NCI-H82 (cell line): Measurements from ENCODE around the gene MITF.

Experiments
- DNase-seq: peaks from one replicate; lab custom pipeline; 2025; lab: John Stamatoyannopoulos, UW

Gene MITF

DNA sequence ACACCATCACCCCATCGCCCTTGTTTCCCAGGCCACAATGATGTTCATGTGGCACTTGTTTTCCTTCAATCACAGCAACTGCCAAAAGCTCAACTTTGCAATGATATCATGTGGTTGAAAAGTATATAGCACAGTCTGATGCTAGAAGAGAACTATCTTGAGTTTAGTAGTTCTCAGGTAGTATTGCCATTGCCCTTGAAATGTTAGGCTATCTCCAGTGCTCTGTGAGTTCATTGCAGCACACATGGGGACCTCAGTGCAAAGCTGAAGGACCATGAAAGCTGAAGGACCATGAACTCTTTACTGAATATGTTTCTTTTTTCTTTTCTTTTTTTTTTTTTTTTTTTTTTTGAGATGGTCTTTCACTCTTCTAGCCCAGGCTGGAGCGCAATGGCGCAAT, 224.4 kb downstream of the MITF start:
- DNase-seq: no peak

DNA sequence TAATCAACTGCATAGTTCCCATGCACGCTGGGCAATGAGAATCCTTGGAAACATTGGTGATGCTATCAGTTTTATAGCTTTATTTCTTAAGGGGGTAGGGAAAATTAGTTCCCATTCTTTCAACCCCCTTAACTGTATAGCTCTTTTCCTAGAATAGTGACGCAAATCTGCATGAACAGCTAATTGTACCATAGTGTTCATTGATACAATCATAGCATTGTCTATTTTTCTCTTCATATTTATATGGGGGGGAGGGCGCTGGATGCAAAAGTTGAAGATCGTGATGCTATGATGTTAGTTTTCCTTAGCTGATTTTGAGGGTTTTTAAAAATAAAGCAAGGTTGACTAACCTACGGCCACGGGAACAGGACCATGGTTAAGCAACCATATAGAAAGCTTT, 227.9 kb downstream of the MITF start:
- DNase-seq: no peak

DNA sequence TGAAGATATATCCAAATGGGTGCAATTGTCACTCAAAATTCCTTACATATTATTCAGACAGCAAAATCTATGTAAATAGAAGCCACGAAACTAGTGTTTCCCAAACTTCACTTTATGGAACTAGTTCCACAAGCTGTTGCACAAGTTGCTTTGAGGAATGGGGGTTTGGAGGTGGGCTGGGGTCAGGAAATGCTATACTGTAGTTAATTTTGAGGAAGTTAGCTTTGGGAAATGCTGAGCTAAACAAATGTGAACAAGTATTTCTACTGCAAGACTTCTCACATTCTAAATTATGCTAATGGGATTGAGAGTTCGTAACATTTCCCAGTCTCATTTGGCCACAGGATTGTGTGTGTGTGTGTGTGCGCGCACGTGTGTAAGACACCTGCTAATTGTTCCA, 231.6 kb downstream of the MITF start:
- no peak for DNase-seq

DNA sequence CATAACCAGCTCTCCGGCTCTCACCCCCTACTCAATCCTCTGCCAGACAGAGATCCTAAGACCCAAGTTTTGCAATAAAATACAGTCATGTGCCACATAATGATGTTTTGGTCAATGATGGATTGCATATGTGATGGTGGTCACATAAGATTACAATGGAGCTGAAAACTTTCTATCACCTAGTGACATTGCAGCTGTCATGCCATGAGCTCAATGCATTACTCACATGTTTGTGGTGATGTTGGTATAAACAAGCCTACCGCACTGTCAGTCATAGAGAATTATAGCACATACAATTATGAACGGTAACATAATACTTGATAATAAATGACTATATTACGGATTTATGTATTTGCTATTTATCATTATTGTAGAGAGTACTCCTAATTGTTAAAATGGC, 233.4 kb downstream of the MITF start:
- DNase-seq: no peak

DNA sequence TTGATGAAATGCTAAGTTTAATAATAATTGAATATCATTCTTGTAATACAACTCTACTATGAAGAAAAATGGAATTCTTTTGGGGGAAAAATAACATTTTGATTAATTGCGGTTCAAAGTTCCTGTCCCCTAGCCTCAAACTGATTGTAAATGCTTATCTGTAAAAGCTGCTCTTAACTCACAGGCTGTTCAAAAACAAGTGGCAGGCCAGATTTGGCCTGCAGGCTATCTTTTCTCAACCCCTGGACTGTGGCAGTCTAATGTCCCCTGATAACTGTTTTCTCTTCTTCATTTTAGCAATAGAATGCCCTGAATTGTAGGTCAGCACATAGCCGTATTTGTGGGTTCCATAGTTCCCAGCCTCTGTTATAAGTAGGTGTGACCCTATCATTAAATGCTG, 236.8 kb downstream of the MITF start:
- DNase-seq: no peak

DNA sequence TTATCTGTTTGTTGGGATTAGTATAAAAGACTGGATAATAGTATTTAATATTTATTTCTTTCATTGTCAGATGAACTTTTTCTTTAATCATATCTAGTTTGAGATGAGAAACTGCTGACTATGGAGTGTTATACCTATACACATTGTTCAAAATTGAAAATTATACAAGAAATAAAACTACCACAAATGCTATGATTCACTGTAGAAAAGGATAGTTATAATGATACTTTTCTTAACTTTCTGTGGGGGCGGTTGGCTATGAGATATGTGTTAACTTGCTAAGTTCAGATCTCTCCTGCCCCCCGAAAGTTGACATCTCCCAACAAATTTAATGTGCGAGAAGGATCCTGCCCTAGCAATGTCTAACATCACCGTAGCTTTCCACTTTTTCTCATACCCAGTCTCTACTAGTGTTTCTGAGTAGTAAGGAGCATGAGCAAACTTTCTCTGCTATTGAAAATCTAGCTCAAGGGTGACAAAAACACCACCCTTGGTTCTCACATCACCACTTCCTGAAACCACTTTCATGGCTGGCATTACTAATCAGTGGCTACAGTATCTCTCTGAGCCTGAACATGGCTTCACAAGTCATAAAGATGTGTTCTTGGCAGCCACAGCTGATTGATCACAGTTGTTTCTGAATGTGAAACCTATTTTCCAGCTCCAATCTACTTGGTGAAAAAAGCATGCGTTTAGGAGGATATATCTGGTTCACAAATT, 244.4 kb downstream of the MITF start:
- DNase-seq: no peak

DNA sequence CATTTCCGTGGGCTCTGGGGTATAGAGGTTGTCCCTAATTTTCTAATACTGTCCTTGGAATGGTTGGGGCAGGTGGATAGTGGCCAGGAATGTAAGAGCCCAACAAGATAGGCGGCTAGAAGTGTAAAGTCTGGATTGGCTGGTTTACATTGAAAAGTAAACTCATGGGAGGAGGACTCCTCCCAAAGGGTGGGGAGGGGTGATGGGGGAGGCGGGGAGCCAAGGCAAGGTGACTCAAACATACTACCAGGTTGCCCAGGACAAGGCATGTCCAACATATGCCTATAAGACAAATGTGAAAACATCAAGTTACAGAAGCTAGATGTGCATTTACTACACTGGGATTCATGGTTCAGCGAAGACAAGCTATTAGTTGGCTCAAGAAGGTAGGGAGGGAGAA, 246.0 kb downstream of the MITF start:
- DNase-seq: no peak

DNA sequence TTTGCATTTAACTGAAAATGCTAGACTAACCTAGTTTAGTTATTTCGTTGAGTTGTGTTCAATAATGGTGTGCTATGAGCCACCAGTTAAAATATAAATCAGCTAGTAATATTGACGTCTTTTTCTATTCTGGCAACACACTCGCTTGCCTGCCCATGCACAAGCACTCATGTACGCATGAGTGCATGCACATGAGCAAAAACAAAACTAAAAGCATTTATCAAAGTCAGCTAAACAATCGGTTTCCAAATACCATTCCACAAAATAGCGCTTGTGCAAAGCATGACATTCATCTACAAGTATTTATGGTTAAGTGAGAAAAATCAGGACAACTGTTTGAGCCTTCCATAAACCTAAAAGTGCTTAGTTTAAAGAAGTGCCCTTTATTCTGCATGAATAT, 247.2 kb downstream of the MITF start:
- DNase-seq: no peak

DNA sequence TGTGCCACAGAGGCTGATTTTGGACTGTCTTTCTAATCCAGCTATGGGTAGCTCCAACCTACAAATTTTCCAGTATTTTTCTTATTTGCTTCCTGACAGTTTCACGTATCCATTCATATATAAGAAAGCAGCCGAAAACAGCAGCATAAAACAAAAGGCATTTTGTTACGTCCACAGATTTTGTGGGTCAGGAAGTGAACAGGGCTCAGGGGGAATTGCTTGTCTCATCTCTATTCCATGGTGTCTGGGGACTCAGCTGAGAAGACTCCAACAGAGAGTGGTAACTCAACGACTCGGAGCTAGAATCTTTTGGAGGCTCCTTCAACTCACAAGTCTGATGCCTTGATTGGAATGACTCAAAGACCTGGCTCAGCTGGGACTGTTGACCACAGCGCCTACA, 248.6 kb downstream of the MITF start:
- no peak for DNase-seq

DNA sequence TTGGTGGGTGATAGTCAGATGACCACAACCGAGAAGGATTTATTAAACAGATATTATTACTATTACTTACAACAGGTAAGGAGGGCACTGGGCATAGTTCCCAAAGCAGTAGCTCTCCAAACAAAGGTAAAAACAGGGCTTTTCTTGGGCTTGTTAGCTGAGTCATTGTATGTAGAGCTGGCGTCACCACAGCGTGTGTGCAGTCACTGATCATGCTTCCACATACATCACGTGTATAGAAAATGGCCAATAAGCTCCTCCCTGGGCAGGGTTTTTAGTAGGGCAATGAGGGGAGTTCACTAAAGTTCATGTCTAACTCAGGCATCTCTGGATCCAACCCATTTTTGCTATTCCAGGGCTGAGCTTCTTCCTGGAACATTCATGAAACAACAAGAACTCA, 254.5 kb downstream of the MITF start:
- DNase-seq: no peak

DNA sequence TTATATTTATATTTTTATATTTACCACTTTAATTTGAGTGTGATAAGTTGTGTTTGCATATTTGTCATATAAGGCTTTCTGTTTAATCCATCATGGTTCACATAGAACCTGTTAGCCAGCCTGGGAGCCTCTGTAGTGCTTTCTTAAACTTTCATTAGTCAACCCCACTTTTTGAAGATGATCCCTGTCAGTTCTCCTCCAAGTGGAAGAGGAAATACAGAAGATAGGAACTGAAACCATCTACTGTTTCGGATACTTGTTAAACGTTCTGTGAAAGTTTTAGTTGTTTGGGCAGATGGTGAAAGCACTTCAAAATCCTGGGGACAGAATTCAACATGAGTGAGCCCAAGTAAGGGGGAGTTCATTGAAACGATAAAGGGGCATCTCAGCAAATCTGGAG, 255.7 kb downstream of the MITF start:
- DNase-seq: no peak

DNA sequence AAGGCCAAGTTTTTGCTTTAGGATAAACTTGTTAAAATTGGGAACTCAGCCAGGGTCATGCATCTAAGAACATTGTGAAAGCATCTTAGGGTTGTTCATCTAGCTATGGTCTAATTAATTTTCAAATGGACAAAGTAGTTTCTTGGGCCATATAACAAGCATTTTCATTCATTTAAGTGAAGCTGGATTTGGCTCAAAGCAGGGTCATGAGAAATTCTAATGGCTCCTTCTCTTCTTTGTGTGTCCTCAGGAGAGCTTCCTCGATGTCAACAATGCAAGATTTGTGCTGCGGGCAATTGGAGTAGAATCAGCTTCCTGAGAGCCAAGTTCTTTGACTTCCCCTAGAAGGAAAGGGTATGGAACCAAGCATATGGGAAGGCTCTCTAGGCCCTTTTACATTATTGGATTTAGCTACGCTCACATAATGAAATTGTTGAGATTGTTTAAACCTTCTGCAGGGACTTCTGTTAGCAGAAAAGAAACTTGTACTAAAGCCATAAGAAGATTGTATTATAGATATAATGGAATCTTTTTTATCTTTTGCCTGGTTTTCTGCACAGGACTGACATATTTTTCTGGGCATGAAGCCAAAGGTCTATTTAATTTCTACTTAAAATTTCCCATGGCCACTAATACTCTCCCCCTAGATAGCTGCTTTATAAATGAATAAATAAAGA, 258.5 kb downstream of the MITF start:
- DNase-seq: peak; percentile 19

DNA sequence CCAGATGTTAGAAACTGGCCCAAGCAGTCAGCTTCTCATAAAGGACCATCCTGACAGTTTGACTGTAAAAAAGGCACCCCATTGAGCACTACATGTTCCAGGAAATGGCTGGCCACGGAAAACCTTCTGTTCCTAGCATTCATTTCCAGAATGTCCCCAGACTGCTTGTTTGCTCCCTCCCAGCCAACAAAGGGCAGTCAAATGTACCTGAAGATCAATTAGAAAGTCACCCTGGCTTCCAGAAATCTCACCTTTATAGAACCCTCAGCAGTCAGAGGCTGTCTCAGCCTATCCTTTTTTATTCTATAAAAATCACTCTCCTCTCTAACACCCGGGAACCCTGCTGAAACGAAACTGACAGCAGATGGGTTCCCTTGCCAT, 259.5 kb downstream of the MITF start:
- no peak for DNase-seq

DNA sequence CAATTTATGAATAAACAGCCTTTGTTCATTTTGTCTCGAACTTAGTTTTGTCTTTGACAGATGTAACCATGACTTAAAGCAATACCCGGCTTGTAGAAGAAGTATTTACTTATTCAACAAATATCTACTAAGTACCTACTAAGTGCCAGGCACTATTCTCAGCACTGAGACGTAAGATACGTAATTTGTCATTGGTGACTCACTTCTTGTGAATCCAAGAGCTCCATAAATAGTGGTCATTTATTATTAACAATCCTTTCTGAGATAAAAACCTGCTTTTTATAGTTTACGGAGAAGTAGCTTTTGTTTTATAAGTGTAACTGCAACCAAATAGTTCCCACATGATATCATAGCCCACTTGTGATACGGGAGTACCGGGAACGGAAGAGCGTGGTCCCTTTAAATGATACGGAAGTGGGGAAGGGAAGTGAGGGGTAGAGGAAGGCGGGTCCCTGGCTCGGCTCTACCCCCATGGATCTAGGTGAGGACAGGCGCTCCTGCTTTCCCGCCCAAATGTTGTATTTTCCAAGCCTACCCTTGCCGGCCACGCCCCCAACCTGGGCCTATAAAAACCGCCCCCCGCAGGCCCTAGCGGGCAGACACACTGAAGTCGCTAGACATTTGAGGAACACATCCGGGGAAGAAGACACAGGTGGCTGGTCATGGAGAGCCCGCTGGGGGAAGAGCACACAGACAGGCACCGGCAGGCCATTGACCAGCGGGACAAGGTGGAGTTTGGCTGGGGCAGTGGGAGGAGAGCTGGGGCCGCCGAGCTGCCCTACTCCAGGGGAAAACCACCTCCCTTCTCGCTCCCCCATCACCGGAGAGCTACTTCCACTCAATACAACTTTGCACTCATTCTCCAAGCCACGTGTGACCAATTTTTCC, 260.1 kb downstream of the MITF start, which contains the start of gene SAMMSON:
TSS of gene SAMMSON (plus strand) at position 594 of the 888 bp plus-strand sequence.
- no peak for DNase-seq

DNA sequence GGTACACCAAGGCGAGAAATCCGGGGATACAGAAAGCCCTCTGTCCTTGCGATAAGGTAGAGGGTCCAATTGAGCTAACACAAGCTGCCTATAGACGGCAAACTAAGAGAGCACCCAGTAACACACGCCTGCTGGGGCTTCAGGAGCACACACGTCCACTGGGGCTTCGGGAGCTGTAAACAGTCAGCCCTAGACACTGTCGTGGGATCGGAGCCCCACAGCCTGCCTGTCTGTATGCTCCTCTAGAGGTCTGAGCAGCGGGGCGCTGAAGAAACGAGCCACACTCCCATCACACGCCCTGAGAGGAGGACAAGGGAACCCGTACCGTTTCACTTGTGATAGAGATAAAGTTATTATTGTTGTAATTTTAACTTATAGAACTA, 260.8 kb downstream of the MITF start:
- no peak for DNase-seq

DNA sequence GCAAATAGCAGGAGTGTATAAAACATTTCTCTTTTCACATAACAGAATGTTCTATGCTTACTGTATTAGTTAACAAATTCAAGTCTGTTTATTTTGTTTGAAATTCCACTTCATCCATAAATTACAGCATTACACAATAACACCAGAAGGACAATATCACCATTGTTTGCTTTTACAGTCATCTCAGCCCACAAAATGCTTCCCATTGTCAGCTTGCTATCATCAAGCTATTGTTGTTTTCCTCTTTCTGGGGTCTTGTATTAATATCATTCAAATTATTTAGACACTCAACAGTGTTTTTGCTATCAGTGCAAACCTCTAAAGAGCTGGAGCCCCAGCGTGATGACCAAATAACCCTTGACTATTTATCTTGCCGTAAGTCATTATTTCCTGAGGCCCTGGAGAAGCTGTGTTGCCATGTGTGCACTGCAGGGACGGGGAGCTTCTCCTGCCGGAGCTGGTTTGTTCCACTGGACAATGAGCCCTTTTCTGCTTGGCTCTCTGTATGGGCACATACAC, 261.4 kb downstream of the MITF start:
- no peak for DNase-seq

DNA sequence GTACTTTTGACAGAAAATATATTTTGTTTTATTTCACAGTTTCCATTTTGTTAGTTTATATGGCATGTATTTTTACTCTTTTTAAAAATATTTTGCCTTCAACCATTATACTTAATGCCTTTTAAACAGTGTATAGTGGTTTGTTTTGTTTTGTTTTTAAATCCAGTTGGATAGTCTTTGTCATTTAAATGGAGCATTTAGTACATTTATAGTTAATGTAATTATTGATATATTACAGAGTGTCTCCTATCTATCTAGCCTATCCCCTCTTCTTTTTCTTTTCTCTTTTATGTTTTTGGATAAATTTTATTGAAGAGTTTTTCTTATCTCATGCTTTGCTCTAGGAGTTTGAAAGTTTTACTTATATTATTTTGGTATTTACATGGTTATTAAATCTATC, 263.9 kb downstream of the MITF start:
- no peak for DNase-seq

DNA sequence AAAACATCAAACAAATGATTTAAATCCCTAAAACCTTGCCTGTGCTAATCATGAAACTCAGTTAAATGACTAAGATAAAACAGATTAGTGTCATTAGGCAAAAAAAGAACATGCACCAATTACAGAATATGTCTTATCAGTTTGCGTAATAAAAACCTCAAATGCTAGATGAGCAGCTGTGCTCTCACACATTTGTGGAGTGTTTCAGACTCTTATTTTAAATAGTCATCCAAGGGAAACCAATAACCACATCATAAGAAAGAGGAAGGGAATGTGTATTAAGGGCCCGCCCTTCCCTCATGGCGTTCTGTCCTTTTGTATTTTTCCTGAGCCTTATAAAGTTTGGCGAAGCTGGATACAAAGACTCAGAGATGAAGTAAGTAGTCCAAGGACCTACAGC, 266.8 kb downstream of the MITF start:
- no peak for DNase-seq

DNA sequence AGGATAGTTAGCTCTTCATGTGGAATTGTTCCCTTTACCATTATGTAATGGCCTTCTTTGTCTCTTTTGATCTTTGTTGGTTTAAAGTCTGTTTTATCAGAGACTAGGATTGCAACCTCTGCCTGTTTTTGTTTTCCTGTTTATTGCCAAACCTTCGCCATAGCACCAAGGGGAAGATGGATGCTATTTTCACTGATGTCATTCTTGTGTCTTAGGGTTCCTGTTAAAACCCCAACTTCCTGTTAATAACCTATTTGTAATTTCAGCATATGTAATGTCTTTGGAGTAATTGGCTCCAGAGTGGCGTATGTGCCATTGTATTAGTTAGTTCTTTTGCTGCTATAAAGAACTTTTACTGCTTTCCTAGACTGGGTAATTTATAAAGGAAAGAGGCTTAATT, 271.1 kb downstream of the MITF start:
- DNase-seq: no peak

DNA sequence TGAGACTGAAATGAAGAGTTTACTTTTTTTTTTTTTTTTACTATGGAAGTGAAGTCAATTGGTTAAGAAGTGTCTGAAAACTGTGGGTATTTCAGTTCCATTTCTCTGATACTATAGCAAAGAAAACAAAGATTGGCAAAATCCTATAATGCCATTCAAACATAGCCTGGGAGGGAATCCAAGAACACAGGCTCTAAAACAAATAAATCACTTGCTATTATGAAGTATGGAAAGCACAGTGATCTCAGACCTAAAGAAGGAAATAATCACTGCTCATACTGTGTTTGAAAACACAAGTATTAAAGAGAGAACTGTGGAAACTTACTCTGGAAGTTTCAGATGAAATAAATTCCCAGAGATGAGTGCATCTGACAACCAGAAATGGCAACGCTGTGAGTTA, 272.3 kb downstream of the MITF start:
- DNase-seq: no peak
